ENCODE results near the gene CDC34.
A peak's percentile ranks its signal among the peaks of the same experiment; 100 is the strongest.
"Not testable (repeated sequence)": the region's sequence is repeated elsewhere in the genome, so short reads cannot be mapped to it uniquely, and the experiment has no call there.

The CDC34 gene

DNA sequence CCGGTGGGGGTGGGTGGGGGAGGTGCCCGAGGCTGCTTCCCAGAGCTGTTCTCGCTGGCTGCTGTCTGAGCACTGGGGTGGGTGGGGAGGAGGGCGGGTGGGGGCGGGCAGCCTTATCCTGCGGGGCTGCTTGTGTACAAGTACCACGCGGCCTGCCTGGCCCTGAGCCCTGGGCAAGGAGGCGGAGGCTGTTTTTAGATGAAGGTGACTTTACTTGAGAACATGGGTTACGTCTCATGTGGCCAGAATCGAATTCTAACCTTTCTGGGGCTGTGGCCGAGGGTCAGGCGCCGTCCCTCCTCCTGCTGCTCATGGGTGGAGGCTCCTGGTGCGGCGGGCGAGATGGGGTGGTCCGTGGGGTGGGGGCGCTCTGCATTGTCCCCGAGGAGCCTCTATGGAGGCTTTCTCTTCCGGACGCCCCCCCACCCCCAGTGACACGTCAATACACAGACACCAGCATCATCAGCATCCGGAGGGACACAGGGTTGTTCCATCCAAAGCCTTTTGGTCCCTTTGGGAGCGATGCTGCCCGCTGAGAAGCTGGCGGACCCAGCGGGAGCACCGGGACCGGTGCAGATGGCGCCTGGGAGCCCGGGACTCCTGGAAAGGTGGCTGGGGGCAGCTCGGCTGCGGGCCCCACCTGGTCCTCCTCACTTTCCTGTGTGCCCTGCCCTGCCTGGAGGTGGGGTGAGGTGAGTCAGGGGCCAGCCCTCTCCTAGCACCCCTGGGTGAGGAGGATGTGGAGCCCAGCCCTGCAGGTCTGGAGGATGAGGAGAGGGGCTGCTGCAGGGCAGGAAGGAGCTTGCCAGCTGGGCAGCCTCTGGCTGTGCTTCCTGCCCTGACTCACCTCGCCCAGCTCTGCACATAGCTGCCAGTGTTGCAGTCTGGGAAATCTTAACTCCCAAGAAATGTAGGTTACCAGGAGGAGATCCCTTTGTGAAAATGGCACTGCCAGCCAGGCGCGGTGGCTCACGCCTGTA is 44.3 kb downstream of the CDC34 start:
- no peak for DNase-seq

DNA sequence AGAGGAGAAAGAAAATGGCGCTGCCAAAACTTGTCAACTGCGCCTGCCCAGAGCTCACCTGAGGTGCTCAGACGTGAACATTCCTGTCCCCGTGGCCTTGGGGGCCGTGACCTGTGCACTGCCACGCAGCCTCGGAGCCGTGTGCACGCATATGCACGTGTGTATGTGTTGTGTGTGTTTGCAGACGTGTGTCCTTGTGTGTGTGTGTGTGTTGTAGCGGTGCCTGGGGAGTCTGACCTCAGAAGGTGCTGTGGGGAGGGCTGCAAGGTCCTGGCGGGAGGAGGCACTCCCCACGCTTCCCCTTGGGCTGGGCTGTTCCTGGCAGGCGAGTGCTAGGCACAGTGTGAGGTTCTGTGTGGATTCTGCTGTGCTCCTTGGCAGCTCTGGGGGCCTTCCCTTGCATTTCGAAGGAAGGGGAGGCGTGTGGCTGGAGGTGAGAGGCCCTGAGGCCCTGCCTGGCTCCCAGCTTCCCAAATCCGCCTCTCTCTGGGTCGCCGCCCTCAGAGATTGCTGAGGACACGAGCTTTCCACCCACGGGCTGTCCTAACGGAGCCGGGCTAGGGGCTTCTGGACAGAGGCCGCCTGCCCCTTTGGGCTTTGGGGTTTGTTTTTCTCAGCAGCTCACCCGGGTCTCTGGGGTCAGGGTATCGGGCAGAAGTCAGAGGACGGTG is 45.3 kb downstream of the CDC34 start:
- no peak for DNase-seq

DNA sequence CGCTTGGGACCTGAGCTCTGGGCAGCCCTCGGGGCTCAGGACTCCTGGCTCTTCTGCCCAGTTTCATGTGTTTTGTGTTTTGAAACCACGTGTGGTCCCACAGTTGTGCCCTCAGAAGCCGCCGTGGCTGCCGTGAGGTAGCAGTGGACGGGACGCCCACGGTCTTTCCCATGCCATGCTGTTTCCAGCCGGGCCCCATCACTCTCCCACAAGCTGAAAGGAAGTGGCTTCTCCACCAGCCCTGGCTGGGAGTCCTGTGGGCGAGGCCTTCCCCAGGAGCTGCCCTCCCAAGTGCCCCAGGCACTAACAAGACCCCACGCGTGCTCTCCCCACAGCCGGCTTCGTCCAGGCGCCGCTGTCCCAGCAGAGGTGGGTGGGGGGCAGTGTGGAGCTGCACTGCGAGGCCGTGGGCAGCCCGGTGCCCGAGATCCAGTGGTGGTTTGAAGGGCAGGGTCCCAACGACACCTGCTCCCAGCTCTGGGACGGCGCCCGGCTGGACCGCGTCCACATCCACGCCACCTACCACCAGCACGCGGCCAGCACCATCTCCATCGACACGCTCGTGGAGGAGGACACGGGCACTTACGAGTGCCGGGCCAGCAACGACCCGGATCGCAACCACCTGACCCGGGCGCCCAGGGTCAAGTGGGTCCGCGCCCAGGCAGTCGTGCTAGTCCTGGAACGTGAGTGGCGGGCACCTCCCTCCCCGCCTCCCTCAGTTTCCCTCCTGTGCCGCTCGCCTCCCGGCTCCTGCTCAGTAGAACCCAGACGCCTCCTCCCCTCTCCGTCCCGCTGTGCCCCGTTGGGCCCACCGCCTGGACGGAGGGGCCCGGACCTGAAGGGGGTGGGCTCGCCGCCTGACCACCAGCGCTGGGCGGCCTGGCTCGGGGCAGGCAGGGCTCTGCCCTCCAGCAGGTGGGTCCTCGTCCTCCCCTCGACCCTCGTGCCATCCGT is 46.2 kb downstream of the CDC34 start:
- DNase-seq, result no peak

DNA sequence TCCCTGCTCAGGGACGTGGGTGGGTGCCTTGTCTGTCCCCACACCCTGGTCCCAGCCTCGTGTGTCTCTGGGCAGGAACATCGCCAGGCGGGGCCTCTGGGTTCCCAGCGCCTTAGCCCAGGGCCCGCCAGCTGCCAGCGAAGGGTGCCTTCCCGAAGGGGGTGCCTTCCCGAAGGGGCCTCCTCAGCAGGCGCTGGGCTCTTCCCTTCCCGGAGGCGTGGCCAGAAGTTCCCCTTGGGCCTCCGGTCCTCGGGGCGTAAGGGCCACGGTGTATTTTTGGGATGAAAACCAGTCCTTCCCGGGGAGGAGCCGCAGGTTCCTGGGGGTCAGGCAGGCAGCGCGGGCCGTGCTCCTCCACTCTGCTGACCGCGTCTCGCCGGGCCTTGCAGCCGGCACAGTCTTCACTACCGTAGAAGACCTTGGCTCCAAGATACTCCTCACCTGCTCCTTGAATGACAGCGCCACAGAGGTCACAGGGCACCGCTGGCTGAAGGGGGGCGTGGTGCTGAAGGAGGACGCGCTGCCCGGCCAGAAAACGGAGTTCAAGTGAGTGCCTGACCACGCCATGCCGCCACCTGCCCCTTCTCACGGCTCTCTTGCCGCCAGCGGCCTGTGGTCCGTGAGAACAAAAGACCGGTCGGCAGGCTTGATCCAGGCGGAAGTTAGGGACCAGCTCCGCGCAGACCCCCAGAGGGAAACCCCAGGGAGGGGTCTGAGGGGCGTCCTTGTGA is 47.7 kb downstream of the CDC34 start:
- no peak for DNase-seq

DNA sequence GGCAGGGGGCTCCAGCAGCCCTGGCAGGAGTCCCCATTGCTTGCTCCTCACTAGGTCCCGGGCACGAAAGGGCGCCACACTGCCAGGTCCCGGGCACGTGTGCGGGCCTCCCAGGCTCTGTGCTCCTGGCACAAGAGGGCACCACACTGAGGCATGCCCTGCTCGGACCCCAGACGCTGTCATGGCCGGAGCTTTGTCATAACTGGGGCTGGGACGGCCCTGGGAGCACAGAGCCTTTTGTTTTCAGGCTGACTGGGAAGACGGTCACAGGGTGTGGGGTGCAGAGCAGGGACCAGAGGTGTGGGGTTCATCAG is 48.2 kb downstream of the CDC34 start:
- DNase-seq, result no peak

DNA sequence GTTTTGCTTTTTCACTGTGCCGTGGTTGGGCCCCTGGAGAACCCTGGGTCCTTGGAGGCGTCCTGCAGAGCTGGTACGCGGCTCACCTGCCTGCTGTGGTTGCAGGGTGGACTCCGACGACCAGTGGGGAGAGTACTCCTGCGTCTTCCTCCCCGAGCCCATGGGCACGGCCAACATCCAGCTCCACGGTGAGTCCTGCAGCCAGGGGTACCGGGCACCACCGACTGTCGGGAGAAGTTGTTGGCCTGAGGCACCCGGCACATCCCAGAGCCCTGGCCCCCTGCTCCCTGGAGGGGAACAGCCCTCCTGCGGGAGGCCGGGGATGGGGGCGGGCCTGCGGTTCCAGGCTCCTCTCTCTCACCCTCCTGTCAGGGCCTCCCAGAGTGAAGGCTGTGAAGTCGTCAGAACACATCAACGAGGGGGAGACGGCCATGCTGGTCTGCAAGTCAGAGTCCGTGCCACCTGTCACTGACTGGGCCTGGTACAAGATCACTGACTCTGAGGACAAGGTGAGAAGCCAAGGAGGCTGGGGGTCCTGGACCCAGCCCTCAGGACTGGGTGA is 48.8 kb downstream of the CDC34 start:
- no peak for DNase-seq

DNA sequence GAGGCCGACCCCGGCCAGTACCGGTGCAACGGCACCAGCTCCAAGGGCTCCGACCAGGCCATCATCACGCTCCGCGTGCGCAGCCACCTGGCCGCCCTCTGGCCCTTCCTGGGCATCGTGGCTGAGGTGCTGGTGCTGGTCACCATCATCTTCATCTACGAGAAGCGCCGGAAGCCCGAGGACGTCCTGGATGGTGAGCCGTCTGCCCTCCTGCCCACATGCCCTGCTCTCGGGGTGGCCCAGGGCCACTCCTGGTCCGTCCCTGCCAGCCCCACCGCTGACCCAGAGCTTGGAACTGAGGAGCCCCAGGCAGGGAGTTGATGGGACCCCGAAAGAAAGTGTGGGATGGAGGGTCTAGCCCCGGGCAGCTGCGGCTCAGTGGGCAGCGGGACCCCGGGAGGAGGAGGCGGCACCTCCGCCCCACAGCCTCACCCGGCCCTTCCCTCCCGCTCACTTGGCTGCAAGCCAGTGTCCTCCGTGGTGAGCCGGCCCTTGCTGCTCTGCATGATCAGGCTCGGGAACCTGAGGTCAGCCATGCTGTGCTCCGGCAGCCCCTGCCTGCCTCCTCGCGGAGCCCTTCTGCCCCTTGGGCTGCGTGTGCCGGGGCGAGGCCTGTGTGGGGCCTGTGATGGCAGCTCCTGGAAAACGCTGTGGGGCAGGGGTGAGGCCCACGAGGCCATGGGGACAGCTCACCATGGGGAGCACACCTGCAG is 50.0 kb downstream of the CDC34 start:
- no peak for DNase-seq

DNA sequence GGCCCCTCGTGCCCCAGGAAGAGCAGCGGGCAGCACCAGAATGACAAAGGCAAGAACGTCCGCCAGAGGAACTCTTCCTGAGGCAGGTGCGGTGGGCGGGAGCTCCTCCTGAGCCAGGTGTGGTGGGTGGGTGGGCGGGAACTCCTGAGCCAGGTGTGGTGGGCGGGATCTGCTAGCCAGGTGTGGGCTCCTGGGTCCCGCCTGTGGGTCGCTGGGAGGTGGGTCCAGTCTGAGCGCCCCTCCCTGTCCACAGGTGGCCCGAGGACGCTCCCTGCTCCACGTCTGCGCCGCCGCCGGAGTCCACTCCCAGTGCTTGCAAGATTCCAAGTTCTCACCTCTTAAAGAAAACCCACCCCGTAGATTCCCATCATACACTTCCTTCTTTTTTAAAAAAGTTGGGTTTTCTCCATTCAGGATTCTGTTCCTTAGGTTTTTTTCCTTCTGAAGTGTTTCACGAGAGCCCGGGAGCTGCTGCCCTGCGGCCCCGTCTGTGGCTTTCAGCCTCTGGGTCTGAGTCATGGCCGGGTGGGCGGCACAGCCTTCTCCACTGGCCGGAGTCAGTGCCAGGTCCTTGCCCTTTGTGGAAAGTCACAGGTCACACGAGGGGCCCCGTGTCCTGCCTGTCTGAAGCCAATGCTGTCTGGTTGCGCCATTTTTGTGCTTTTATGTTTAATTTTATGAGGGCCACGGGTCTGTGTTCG is 51.1 kb downstream of the CDC34 start:
- DNase-seq, result no peak

DNA sequence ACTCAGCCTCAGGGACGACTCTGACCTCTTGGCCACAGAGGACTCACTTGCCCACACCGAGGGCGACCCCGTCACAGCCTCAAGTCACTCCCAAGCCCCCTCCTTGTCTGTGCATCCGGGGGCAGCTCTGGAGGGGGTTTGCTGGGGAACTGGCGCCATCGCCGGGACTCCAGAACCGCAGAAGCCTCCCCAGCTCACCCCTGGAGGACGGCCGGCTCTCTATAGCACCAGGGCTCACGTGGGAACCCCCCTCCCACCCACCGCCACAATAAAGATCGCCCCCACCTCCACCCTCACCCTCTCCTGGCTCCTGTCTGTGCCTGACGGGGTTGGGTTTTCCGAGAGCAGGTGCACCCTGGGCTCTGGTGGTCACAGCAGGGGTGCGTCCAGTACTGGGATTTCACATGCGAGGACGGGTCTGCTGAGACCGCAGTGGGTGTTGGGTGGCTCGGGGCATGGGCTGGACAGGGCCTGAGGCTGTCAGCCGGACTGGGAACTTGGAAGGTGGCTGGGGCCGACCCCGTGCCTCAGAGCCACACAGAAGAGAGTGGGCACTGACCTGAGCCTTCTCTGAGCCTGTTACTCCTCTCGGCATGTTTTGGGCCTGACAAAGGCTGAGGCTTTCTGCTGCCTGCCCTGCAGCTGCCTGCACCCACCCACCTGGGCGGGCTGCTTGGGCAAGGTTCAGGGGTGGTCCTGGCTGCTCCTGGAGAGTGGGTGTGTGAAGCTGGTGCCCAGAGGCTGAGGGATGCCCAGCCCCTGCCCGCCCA is 51.8 kb downstream of the CDC34 start:
- DNase-seq, result no peak

DNA sequence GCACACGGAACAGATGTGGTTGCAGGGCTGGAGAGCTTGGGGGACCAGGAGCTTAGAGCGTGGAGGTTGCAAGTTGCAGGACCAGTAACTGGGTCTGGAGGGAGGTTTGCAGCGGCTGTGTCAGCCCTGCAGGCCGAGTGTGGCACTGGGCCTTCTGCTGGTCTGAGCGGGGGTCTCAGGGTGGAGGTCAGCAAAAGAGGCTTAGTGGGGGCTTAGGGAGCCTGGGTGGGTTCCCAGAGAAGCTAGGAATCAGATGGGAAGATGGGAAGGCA is 52.3 kb downstream of the CDC34 start:
- no peak for DNase-seq

DNA sequence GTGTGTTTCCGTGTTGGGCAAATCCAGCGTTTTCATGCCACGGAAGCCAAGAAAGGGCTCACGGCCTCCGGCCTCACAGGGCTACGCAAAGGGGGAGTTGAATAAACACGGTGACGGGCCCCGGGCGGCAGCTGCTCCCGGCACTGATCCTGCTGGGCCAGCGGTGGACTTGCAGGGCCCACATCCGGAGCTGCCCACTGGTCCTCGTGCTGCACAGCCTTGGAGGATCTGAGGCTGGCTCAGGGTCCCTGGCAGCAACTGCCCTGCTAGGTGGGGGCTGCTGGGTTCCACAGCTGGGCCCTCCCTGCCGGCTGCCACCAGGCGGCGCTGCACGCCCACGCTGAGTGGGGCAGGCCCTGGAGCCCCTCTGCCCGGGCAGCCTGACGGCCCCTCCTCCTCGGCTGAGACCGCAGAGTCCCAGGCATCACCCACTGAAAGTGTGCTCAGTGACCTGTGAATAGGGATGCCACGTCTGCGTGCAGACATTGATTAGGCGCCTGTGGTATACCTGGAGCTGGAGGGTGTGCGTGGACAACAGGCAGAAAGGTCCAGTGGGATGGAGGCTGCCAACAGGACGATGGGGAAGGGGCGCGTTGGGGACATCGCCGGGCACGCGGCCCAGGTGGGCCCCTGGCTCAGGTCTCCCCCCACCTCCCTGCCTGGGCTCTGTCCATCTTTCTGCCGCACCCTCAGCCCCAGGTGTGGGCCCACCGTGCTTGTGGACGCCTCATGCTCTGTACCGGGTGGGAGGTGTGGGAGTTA is 52.9 kb downstream of the CDC34 start:
- DNase-seq, result no peak

DNA sequence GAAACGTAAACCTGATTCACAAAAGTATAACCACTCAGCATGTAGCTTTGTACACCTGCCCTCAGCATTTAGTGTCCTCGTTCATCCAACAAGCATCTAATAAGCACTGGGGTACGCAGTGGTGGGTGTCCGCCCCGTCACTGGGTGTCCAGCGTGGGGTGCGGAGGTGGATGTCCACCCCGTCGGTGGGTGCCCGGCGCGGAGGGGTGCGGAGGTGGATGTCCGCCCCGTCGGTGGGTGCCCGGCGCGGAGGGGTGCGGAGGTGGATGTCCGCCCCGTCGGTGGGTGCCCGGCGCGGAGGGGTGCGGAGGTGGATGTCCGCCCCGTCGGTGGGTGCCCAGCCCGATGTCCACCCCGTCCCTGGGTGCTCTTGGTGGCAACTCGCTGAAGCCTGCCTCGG is 53.6 kb downstream of the CDC34 start:
- not testable (repeated sequence) for DNase-seq

DNA sequence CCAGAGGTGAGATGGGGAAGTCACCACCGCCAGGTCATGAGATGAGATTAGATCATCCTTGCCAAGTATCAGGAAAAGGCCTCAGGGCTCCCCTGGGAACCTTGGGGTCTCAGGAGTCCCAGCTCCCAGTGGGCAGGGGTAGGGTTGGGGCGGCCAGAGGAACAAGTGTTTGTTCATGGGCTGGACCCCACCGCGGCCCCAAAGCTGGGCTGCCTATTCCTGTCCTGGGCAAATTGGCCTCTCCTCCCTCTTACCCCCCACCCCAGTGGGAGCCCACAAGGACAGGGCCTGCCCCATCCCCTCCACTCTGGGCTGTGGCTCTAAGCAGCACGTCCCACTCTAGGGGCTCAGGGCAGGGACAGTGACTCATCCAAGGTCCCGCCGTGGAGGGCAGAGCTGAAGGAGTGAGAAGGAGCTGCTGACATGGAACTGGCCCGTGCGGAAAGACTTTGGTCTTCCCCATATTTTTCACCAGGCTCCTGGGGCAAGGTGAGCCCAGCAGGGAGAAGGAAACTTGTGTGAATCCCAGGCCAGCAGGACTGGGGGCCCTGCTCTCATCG is 54.1 kb downstream of the CDC34 start:
- no peak for DNase-seq

DNA sequence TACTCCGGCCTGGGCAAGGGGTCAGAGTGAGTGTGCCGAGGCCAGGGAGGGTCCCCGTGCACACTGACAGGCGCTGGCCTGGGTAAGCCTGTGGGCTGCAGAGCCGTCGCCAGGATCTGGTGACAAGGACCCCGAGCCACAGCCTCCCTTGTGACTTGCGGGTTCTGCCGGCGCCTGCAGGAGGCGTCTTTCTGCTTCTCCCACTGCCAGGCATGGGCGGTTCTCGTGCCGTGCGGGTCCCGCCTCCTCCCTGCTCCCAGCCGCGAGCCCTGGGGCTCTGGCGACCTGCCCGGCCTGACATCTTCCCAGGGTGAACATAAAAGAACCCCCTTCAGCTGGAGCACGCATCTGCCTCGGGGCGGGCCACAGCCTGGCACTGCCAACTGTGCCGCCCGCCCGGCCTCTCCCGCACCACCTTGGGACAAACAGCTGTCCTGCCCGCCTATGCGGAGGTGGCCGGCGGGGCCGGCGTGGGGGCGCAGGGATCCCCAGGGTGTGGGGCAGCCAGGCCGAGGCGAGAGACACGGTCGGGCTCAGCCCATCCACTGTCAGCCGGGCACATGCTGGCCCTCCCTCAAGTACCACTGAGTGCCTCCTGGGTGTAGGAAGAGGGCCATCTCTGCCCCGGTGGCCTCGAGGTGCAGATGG is 56.7 kb downstream of the CDC34 start:
- DNase-seq, result peak; percentile 87

DNA sequence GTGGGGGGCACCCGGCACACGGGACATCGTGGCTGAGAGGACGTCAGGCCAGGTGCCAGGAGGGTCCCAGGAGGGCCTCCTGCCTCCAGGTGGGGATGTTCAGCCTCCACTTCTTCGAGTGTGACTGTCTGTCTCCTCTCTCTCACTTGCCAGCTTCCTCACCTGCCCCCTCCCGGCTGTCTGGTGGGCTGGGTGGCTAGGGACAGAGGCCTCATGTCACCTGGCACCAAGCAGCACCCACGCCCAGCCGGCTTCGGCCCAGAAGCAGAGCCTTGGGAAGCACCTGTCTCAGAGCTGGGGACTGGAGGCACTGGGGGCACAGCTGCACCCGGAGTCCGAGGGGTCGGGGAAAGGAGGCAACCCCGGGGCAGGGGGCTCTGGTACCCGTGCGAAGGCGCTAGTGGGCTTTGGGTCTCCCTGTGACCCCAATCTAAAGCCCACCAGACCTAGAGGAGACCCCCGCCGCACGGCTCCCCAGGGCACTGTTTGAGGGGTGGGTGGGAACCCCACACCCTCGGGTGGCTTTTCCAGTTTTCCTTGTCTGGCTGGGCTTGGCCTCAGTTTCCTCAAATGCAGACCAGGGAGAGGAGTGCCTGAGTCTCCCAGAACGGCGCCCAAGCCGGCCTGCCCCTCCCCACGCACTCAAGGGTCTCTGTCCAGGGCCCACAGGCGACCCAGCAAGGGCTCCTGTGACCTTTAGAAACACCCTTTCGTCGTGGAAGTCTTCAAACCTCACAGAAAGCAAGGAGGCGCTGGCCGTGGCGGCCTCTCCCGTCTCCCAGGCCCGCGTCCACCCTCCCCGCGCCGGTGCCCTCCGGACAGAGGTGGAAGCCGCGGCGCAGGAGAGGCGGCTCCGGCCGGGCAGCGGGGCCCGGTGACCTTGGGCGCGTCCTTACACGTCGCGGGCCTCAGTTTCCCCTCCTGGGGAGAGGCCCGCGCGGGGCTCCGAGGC is 57.5 kb downstream of the CDC34 start:
- no peak for DNase-seq

DNA sequence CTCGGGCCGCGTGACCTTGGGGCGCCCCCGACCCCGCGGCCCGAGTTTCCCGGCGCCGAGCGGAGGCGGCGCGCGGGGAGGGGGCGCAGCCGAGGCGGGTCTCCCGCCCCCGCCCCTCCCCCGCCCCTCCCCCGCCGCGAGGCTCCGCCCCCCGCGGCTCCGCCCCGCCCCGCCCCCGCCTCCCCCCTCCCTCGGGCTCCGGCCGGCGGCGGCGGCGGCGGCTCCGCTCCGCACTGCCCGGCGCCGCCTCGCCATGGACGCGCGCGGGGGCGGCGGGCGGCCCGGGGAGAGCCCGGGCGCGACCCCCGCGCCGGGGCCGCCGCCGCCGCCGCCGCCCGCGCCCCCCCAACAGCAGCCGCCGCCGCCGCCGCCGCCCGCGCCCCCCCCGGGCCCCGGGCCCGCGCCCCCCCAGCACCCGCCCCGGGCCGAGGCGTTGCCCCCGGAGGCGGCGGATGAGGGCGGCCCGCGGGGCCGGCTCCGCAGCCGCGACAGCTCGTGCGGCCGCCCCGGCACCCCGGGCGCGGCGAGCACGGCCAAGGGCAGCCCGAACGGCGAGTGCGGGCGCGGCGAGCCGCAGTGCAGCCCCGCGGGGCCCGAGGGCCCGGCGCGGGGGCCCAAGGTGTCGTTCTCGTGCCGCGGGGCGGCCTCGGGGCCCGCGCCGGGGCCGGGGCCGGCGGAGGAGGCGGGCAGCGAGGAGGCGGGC is 58.3 kb downstream of the CDC34 start, which contains the start of gene HCN2:
Gene HCN2 (plus strand): TSS at position 189 of the 703 bp plus-strand sequence. CDS start 65 bp downstream, at position 254.
- DNase-seq, result no peak

DNA sequence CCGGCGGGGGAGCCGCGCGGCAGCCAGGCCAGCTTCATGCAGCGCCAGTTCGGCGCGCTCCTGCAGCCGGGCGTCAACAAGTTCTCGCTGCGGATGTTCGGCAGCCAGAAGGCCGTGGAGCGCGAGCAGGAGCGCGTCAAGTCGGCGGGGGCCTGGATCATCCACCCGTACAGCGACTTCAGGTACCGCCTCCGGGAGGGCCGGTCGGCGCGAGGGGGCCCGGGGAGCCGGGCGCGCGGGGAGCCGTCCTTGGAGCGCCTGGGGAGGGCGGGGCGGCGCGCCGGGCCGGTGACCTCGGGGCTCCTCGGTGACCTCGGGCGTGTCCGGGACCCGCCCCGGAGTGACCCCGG is 58.8 kb downstream of the CDC34 start:
- DNase-seq, result no peak
